ENCODE data around the gene LAMB1.

Gene LAMB1

DNA sequence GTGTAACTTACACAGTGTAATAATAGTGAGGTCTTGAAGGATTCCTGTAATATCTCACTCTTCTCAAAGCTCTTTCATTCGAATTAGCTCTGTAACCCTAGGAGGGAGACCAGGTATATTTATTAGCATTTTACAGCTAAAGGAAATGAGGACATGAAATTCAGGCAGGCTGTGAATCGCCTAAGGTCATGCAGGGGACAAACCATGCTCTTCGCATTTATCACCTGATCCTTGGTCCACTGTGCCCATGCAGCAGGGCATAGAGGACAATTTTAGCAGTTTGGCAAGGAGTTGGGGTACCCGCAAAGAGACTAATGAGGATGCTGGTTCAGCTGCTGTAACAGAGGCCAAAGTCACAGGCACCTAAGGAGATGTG is 14.8 kb upstream of the LAMB1 start:
- DNase-seq (no peak), ATAC-seq (no peak)

DNA sequence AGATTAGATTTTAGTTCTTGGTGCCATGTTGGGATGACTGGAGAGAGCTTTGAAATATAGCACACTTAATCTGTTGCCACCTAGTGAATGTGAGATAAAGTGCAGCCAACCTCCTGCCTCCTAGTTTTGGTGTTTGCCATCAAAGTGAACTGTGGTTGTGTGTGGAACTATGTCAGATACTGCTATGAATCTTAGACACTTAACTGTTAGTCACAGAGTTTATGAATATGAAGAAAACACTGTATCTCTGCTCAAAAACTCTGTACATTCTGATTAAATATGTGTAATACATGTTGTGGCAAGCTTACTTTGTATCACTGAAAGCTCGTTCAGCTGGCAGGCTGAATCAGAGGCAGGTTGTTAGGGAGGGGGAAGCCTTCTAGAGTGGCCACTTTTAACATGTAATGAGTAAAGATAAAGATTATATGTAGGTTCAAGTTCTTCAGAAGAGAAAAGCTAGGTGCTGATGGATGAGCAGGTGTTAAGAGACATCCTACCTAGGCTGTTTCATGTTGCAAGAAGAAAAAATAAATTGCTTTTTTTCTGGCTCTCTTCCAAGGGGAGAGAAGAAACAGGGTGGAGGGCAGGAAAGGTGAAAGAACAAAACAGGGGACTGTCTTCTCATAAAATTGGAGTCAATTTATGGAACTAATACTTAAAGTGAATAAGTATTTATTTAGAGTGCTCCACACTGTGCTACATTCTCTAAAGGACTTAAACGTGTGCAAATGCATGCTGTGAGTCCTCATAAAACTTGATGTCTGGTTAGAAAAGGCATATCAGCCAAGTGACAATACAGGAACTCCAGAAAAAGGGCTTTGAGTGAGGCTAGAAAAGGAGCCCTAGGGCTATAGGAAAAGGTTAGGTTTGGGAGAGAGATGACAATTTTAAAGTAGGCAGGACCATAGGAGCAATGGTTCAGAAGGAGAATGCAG is 14.1 kb upstream of the LAMB1 start:
- DNase-seq, result no peak
- ATAC-seq, result no peak

DNA sequence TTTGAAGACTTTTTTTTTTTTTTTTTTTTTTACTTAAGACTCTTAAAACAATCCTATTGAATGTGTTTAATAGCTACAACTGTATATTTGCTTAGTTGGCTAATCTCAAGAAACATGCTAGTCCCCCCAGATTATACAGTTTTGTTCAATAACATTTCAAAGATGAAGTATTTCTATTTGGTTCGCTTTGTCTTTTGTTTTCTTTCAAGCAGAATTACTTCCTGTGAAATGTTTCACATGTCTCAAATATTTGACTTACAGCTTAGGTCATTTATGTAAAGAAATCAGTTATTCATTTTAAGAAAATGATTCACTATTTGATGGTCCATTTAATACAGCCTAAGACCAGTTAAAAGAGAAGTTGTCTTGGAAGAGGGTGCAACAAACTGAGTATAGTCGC is 12.8 kb upstream of the LAMB1 start:
- ATAC-seq, result no peak
- DNase-seq, result no peak

GRCh38 chr7:108014747-108015682 is 12.1 kb upstream of the LAMB1 start:
- no peak for DNase-seq
- ATAC-seq, result no peak

GRCh38 chr7:108014215-108014614 is 11.3 kb upstream of the LAMB1 start:
- DNase-seq, result no peak
- ATAC-seq, result no peak

GRCh38 chr7:108012499-108013430 is 9.8 kb upstream of the LAMB1 start:
- ATAC-seq (no peak), DNase-seq (no peak)

- ATAC-seq, result no peak
- no peak for DNase-seq
Observed at GRCh38 chr7:108010377-108010776, 7.4 kb upstream of the LAMB1 start.

DNA sequence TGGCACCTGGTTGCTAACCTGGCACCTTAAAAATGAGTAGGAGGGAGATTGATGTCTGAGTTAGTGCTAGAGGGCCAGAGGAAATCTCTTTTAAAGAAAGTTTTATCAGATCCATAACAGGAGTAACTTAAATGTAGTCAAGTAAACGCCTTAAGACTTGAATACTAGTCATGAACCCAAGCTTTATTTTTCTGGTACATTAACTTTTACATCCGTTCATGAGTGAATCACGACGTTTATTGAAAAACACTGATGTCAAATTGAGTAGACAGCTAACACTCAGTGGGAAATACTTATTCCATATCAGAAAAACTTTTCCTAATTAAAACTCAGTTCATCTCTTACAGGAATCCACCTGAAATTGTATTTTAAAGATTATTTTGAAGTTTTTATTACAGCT is 6.9 kb upstream of the LAMB1 start:
- DNase-seq, result no peak
- ATAC-seq, result no peak

DNA sequence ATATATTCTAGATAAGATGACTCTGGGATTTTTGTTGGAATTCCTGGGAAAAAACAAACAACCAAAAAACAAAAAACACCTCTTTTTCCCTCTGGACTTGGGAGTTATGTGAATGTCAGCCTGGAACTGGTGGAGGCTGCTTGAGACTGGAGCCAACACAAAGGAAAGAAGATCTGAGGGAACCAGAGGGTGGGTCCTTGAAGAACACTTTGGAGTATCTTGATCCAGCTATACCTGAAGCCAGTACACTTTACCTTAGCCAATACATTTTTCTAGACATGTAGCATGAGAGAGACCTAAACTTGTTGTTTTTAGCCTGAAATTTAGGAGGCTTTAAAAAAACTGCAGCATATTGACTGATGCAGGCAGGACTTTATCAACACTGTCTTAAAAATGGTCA is 5.9 kb upstream of the LAMB1 start:
- DNase-seq, result no peak

GRCh38 chr7:108008240-108008639 is 5.3 kb upstream of the LAMB1 start:
- DNase-seq (no peak), ATAC-seq (no peak)

More for the DNA sequence above, 5.9 kb upstream of the LAMB1 start:
- no peak for ATAC-seq

DNA sequence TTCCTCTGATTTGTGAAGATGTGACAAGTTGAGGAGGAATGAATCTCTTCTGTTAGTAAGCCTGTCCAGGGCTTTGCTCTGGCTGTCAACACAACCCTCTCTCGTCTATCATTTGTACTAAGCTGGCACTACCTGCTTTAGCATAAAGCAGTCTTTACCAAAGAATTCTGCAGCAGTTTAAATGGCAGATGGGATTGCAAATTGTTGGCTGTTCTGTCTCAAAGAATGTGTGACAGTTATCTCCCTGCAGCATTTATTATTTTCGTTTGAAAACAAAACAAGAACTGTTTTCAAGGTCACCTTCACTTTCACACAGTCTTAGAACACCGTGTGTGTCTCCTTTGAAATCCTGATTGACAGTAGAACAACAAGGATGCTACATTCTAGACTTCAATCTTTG is 4.8 kb upstream of the LAMB1 start:
- DNase-seq (no peak), ATAC-seq (no peak)

- no peak for ATAC-seq
- no peak for DNase-seq
Observed at GRCh38 chr7:108007261-108007660, 4.3 kb upstream of the LAMB1 start.

GRCh38 chr7:108004220-108005142 is 1.5 kb upstream of the LAMB1 start:
- DNase-seq, result no peak

GRCh38 chr7:108003599-108003935 is 606 bp upstream of the LAMB1 start:
- no peak for ATAC-seq
- DNase-seq, result no peak

More at GRCh38 chr7:108004220-108005142, 1.5 kb upstream of the LAMB1 start:
- ATAC-seq, result peak; percentile 14

GRCh38 chr7:108001764-108002725 is 916 bp downstream of the LAMB1 start:
- ATAC-seq, result no peak
- DNase-seq, result no peak

- DNase-seq (peak; percentile 9), ATAC-seq (no peak)
Observed at GRCh38 chr7:108000875-108001763, 1.8 kb downstream of the LAMB1 start.

DNA sequence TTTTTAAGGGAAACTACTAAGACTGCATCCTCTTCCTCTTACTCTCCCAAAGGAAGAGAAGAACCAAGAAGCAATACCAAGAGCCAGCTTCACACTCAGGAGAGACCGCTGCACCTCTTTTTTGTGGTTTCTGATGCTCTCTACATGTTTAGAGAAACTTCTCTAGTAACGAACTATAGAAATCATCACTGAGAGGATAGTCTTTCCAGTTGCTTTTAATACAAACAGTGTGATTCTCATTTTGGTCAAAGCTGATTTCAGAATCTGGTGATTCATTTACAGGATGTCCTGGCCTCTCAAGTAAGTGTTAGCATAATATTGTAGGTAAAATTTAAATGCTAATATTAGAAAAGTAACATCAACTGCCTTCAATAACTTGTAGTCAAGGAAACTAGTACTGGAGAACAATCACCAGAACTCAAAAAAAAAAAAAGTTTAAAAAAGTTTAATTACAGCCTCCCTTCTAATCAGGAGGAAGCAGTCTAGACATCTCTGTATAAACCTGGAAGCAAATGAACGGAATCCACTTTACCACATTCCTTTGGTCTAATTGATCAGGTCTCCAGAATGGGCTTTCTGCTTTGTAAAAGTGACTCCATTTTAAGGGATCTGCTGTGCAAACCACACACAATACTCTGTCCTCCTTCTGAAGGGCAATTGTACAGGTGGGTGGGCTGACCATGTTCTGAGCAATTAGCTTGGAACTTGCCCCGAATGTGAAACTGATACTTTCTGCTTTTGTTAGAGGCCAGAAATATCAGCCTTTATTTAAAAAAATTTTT is 3.0 kb downstream of the LAMB1 start:
- no peak for DNase-seq
- ATAC-seq, result no peak

All from stimulated activated naive CD8-positive, alpha-beta T cell treated with anti-CD3 and anti-CD28 coated beads, Interleukin-15, Interleukin-2, amounts not matched to agents 100 U/mL and 50 U/mL, for 24 hours (primary cell).